ENCODE data around the gene NEURL3.

NEURL3 gene

DNA sequence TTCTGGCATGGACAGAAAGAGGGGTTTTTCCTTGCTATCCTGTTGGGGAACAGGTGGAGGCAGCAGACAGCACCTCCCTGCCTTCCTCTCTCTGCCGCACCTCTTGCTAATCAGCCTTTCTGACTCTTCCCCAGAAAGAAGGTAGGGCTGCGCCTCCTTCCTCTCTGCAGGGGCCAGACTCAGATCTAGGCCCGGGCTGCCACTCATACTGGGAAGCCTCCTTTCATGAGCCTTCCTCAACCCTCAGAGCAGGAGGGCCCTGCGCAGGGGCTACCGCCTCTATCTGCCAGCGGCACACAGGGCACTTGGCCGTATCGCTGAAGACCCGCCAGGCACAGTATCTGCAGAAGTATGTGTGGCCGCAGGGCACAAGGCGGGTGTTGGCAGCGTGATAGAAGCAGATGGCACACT, 7.1 kb downstream of the NEURL3 start:
- TF ChIP-seq, protein P1, sequence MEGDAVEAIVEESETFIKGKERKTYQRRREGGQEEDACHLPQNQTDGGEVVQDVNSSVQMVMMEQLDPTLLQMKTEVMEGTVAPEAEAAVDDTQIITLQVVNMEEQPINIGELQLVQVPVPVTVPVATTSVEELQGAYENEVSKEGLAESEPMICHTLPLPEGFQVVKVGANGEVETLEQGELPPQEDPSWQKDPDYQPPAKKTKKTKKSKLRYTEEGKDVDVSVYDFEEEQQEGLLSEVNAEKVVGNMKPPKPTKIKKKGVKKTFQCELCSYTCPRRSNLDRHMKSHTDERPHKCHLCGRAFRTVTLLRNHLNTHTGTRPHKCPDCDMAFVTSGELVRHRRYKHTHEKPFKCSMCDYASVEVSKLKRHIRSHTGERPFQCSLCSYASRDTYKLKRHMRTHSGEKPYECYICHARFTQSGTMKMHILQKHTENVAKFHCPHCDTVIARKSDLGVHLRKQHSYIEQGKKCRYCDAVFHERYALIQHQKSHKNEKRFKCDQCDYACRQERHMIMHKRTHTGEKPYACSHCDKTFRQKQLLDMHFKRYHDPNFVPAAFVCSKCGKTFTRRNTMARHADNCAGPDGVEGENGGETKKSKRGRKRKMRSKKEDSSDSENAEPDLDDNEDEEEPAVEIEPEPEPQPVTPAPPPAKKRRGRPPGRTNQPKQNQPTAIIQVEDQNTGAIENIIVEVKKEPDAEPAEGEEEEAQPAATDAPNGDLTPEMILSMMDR (IDR thresholded peaks at IDR 0.05; ENCODE audit: low read depth, low read length), result no peak
- TF ChIP-seq POLR2A (IDR thresholded peaks at IDR 0.05; ENCODE audit: extremely low read depth, insufficient read length) (no peak), MYC (IDR thresholded peaks at IDR 0.05; ENCODE audit: low read depth, low read length) (no peak)
- no peak for DNase-seq (ENCODE audit: low read depth)
- H3K4me3 ChIP-seq (ENCODE audit: low read depth, low read length), result no peak overlapping the region

DNA sequence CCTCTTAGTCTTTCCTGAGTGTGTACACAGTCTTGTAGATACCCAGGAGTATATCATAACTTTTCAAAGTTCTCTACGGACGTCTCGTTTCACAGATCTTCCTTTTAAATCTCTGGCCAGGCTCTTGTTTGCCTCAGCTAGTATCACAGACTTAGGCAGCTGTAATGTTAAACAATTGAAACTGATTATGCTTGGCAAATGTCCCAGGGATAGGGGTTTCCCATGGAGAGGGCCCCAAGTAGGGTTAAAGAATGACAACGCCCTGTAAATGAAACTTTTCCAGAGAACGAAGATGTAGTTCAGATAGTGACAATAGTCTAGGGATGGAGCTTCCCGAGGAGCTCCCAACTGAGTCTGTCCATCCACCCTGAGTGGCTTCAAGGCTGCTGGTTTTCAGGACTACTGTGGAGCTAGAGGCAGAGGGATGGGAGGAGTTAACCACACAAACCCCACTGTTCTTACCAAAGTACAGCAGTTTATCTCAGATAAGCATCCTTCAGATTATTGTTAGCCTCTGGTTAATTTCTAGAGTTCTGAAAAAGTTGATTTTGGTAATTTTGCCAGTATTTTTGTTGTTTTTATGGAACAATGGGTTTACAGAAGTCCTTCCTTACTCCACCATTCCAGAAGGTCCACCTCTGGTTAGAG, 9.1 kb downstream of the NEURL3 start:
- H3K4me3 ChIP-seq (ENCODE audit: low read depth, low read length), result no peak overlapping the region
- no peak for DNase-seq (ENCODE audit: low read depth)

DNA sequence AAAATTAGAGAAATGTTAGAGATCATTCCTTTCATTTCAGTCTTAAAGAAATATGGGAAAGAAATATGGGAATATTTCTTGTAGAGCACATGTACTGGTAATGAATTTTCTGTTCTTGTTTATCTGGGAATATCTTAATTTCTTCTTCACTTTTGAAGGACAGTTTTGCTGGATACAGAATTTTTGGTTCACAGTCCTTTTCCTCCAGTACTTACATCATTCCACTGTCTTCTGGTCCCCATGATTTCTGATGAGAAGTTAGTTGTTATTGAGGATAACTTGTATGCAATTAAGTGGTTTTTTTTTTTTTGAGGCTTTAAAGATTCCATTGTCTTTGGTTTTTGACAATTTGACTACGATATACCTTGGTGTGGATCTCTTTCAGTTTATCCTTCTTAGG, 11.0 kb downstream of the NEURL3 start:
- H3K4me3 ChIP-seq (ENCODE audit: low read depth, low read length), result no peak overlapping the region
- no peak for DNase-seq (ENCODE audit: low read depth)
- TF ChIP-seq POLR2A (IDR thresholded peaks at IDR 0.05; ENCODE audit: extremely low read depth, insufficient read length) (no peak), MYC (IDR thresholded peaks at IDR 0.05; ENCODE audit: low read depth, low read length) (no peak)
- TF ChIP-seq, protein P2, sequence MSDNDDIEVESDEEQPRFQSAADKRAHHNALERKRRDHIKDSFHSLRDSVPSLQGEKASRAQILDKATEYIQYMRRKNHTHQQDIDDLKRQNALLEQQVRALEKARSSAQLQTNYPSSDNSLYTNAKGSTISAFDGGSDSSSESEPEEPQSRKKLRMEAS (IDR thresholded peaks at IDR 0.05; ENCODE audit: low read depth, low read length), result no peak
- TF ChIP-seq, protein P1 (IDR thresholded peaks at IDR 0.05; ENCODE audit: low read depth, low read length), result no peak

More for the DNA sequence above, 9.1 kb downstream of the NEURL3 start:
- TF ChIP-seq, protein P2 (IDR thresholded peaks at IDR 0.05; ENCODE audit: low read depth, low read length), result no peak
- TF ChIP-seq MYC (IDR thresholded peaks at IDR 0.05; ENCODE audit: low read depth, low read length), result no peak
- no peak for TF ChIP-seq POLR2A (IDR thresholded peaks at IDR 0.05; ENCODE audit: extremely low read depth, insufficient read length)
- TF ChIP-seq, protein P1 (IDR thresholded peaks at IDR 0.05; ENCODE audit: low read depth, low read length), result no peak

DNA sequence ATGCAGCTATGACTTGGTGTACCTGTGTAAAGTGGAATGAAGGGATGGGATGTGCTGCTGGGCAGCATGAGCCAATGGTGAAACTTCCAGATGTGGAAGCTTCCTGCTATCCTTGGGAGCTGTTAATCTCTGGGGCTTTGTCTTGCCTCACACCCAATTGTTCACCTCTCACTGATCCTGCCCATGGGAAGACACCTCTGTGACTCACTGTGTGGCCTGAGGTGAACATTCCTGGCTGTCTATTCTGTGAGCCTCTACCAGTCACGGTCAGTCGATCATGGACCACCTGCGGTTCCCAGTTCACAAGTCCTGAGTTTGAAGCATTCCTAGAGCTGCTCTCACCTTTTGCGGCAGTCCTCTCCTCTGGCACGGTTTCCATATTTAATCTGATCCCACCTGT, 12.1 kb downstream of the NEURL3 start:
- H3K4me3 ChIP-seq (ENCODE audit: low read depth, low read length), result no peak overlapping the region
- no peak for DNase-seq (ENCODE audit: low read depth)
- TF ChIP-seq, protein P2 (IDR thresholded peaks at IDR 0.05; ENCODE audit: low read depth, low read length), result no peak
- TF ChIP-seq, protein P1 (IDR thresholded peaks at IDR 0.05; ENCODE audit: low read depth, low read length), result no peak
- TF ChIP-seq POLR2A (IDR thresholded peaks at IDR 0.05; ENCODE audit: extremely low read depth, insufficient read length), result no peak
- no peak for TF ChIP-seq MYC (IDR thresholded peaks at IDR 0.05; ENCODE audit: low read depth, low read length)

DNA sequence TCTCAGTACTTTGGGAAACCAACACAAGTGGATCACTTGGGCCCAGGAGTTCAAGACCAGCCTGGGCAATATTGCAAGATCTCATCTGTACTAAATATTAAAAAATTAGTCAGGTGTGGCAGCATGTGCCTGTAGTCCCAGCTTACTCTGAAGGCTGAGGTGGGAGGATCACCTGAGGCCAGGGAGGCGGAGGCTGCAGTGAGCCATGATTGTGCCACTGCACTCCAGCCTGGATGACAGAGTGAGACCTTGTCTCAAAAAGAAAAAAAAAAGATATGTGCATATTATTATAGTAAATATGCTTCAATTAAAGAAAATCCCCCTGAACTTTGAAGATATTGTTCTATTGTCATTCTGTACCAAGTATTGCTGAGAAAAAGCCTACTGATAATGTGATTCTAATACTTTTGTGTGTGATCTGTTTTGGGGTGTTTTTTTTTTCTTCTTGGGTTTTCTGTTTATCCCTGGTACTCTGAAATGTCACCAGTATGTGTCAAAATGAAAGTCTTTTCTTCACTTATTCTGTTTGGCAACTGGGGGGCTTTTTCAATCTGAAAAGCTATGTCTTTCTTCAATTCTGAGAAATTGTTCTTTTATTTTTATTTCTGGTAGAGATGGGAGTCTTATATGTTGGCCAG, 13.2 kb downstream of the NEURL3 start:
- no peak overlapping the region for H3K4me3 ChIP-seq (ENCODE audit: low read depth, low read length)
- no peak for TF ChIP-seq MYC (IDR thresholded peaks at IDR 0.05; ENCODE audit: low read depth, low read length)
- DNase-seq (ENCODE audit: low read depth), result no peak

DNA sequence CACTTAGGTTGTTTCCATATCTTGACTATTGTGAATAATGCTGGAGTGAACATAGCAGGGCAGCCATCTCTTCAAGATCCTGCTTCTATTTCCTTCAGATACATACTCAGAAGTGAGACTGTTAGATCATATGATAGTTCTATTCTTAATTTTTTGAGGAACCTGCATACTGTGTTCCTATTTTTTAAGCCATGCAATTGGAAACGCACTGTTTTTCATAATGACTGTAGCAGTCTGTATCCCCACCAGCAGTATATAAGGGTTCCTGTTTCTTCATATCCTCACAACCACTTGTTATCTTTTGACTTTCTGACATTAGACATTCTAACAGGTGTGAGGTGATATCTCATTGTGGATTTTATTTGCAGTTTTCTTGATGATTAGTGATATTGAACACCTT, 15.5 kb downstream of the NEURL3 start:
- TF ChIP-seq, protein P2 (IDR thresholded peaks at IDR 0.05; ENCODE audit: low read depth, low read length), result no peak
- no peak for TF ChIP-seq POLR2A (IDR thresholded peaks at IDR 0.05; ENCODE audit: extremely low read depth, insufficient read length)
- TF ChIP-seq, protein P1 (IDR thresholded peaks at IDR 0.05; ENCODE audit: low read depth, low read length), result no peak
- TF ChIP-seq MYC (IDR thresholded peaks at IDR 0.05; ENCODE audit: low read depth, low read length), result no peak
- no peak for DNase-seq (ENCODE audit: low read depth)
- no peak overlapping the region for H3K4me3 ChIP-seq (ENCODE audit: low read depth, low read length)
